T-helper 2 cell treated with Interferon-gamma antibody and Interleukin-4, amounts not matched to agents 5 μg/mL and 100 μg/mL, for 36 hours (primary cell): ENCODE results near the gene DOCK2.
A peak's percentile ranks its signal among the peaks of the same experiment; 100 is the strongest.

Experiments used
- DNase-seq: peaks from one replicate; pipeline ENCODE4 v3.0.0; 2021; ENCODE audit warnings: low spot score
- H3K27ac Mint-ChIP-seq: one replicate; pipeline ENCODE4 v1.8.0; 2021; ENCODE audit warnings: mild to moderate bottlenecking, mixed read lengths
- H3K27me3 Mint-ChIP-seq: one replicate; pipeline ENCODE4 v1.8.0; 2021; ENCODE audit warnings: low read depth, mixed read lengths
- H3K36me3 Mint-ChIP-seq: one replicate; pipeline ENCODE4 v1.8.0; 2021; ENCODE audit warnings: low read depth, mixed read lengths
- H3K4me1 Mint-ChIP-seq: one replicate; pipeline ENCODE4 v1.8.0; 2021; ENCODE audit warnings: low read depth, mixed read lengths
- H3K4me3 Mint-ChIP-seq: one replicate; pipeline ENCODE4 v1.8.0; 2022; ENCODE audit warnings: mild to moderate bottlenecking, moderate library complexity, mixed read lengths
- H3K9me3 Mint-ChIP-seq: one replicate; pipeline ENCODE4 v1.8.0; 2021; ENCODE audit warnings: mixed read lengths

The DOCK2 gene

GRCh38 chr5:169767938-169768337, 130.9 kb downstream of the DOCK2 start:
- Mint-ChIP-seq H3K27ac (no peak overlapping the region), H3K27me3 (no peaks in the 10 kb centered on the region), H3K4me3 (no peak overlapping the region), H3K9me3 (peaks cover 5% of the 10 kb centered on the region), H3K4me1 (peaks cover 7% of the 10 kb centered on the region), H3K36me3 (peaks cover 53% of the 10 kb centered on the region)
- no peak for DNase-seq

GRCh38 chr5:169768416-169768815, 131.3 kb downstream of the DOCK2 start:
- H3K4me3 Mint-ChIP-seq = no peak overlapping the region
- no peak overlapping the region for H3K27ac Mint-ChIP-seq
- peaks cover 52% of the 10 kb centered on the region for H3K36me3 Mint-ChIP-seq
- no peak for DNase-seq
- H3K9me3 Mint-ChIP-seq = peaks cover 5% of the 10 kb centered on the region
- H3K4me1 Mint-ChIP-seq = peaks cover 7% of the 10 kb centered on the region
- no peaks in the 10 kb centered on the region for H3K27me3 Mint-ChIP-seq

GRCh38 chr5:169770109-169770508, 133.0 kb downstream of the DOCK2 start:
- Mint-ChIP-seq H3K27me3 (no peaks in the 10 kb centered on the region), H3K4me3 (no peak overlapping the region), H3K27ac (no peak overlapping the region), H3K9me3 (peaks cover 5% of the 10 kb centered on the region), H3K4me1 (peaks cover 7% of the 10 kb centered on the region), H3K36me3 (peaks cover 51% of the 10 kb centered on the region)
- no peak for DNase-seq

- DNase-seq = no peak
- Mint-ChIP-seq H3K4me1 (peaks cover 2% of the 10 kb centered on the region), H3K27ac (no peak overlapping the region), H3K36me3 (peaks cover 43% of the 10 kb centered on the region), H3K9me3 (no peaks in the 10 kb centered on the region), H3K4me3 (no peak overlapping the region), H3K27me3 (no peaks in the 10 kb centered on the region)
These were observed 135.2 kb downstream of the DOCK2 start for GRCh38 chr5:169772256-169772655.

GRCh38 chr5:169772688-169773087, 135.6 kb downstream of the DOCK2 start:
- Mint-ChIP-seq H3K27ac (no peak overlapping the region), H3K27me3 (no peaks in the 10 kb centered on the region), H3K4me1 (peaks cover 2% of the 10 kb centered on the region), H3K4me3 (no peak overlapping the region), H3K36me3 (peaks cover 41% of the 10 kb centered on the region), H3K9me3 (no peaks in the 10 kb centered on the region)
- DNase-seq = no peak

GRCh38 chr5:169777159-169777558, 140.1 kb downstream of the DOCK2 start:
- H3K27me3 Mint-ChIP-seq = no peaks in the 10 kb centered on the region
- no peak for DNase-seq
- no peak overlapping the region for H3K4me3 Mint-ChIP-seq
- H3K4me1 Mint-ChIP-seq = peaks cover 32% of the 10 kb centered on the region
- H3K36me3 Mint-ChIP-seq = peaks cover 36% of the 10 kb centered on the region
- H3K9me3 Mint-ChIP-seq = no peaks in the 10 kb centered on the region
- H3K27ac Mint-ChIP-seq = no peak overlapping the region

GRCh38 chr5:169778622-169779596, 141.8 kb downstream of the DOCK2 start:
- Mint-ChIP-seq H3K36me3 (peaks cover 29% of the 10 kb centered on the region), H3K4me3 (peak overlapping the region; percentile 25), H3K9me3 (no peaks in the 10 kb centered on the region), H3K27me3 (no peaks in the 10 kb centered on the region), H3K27ac (peak overlapping the region; percentile 6), H3K4me1 (peaks cover 34% of the 10 kb centered on the region)
- peak; percentile 41 for DNase-seq

- peaks cover 30% of the 10 kb centered on the region for H3K36me3 Mint-ChIP-seq
- no peaks in the 10 kb centered on the region for H3K27me3 Mint-ChIP-seq
- peak overlapping the region; percentile 20 for H3K4me3 Mint-ChIP-seq
- peak overlapping the region; percentile 52 for H3K27ac Mint-ChIP-seq
- no peak for DNase-seq
- H3K9me3 Mint-ChIP-seq = no peaks in the 10 kb centered on the region
- peaks cover 34% of the 10 kb centered on the region for H3K4me1 Mint-ChIP-seq
These were observed 144.6 kb downstream of the DOCK2 start for GRCh38 chr5:169781420-169782345.

- Mint-ChIP-seq H3K27ac (peak overlapping the region; percentile 1), H3K4me1 (peaks cover 11% of the 10 kb centered on the region), H3K4me3 (no peak overlapping the region), H3K27me3 (no peaks in the 10 kb centered on the region), H3K36me3 (peaks cover 42% of the 10 kb centered on the region), H3K9me3 (no peaks in the 10 kb centered on the region)
- no peak for DNase-seq
These were observed 148.9 kb downstream of the DOCK2 start for GRCh38 chr5:169785771-169786618.

- DNase-seq = no peak
These were observed 151.1 kb downstream of the DOCK2 start for GRCh38 chr5:169788168-169788567.

GRCh38 chr5:169789417-169789940, 152.4 kb downstream of the DOCK2 start:
- Mint-ChIP-seq H3K27me3 (no peaks in the 10 kb centered on the region), H3K4me1 (no peaks in the 10 kb centered on the region), H3K36me3 (peaks cover 50% of the 10 kb centered on the region), H3K27ac (no peak overlapping the region), H3K4me3 (no peak overlapping the region), H3K9me3 (no peaks in the 10 kb centered on the region)
- no peak for DNase-seq

More at GRCh38 chr5:169788168-169788567, 151.1 kb downstream of the DOCK2 start:
- no peaks in the 10 kb centered on the region for H3K4me1 Mint-ChIP-seq
- no peaks in the 10 kb centered on the region for H3K9me3 Mint-ChIP-seq
- peaks cover 47% of the 10 kb centered on the region for H3K36me3 Mint-ChIP-seq
- no peak overlapping the region for H3K27ac Mint-ChIP-seq
- no peak overlapping the region for H3K4me3 Mint-ChIP-seq
- H3K27me3 Mint-ChIP-seq = no peaks in the 10 kb centered on the region

GRCh38 chr5:169791251-169791650, 154.2 kb downstream of the DOCK2 start:
- Mint-ChIP-seq H3K27me3 (no peaks in the 10 kb centered on the region), H3K4me3 (no peak overlapping the region), H3K36me3 (peaks cover 55% of the 10 kb centered on the region), H3K4me1 (peaks cover under 1% of the 10 kb centered on the region), H3K9me3 (no peaks in the 10 kb centered on the region), H3K27ac (no peak overlapping the region)
- DNase-seq = no peak

GRCh38 chr5:169795338-169795737, 158.3 kb downstream of the DOCK2 start:
- Mint-ChIP-seq H3K9me3 (no peaks in the 10 kb centered on the region), H3K36me3 (peaks cover 46% of the 10 kb centered on the region), H3K4me3 (no peak overlapping the region), H3K4me1 (peaks cover 5% of the 10 kb centered on the region), H3K27ac (no peak overlapping the region), H3K27me3 (no peaks in the 10 kb centered on the region)
- no peak for DNase-seq
